ENCODE results near the gene ADAMTS4. TPM values are rescaled to one million over a fixed set of nuclear protein-coding genes. Genes with fewer than 3 reads are reported as not detected.

The ADAMTS4 gene
- total and polyA plus RNA-seq, 2 donors (not counting 3 experiments of a cell fraction or from before 2014, with no cell fraction given): 2.5 to 13.6 TPM

GRCh38 chr1:161153176-161153575, 45.7 kb downstream of the ADAMTS4 start:
- POLR2A ChIA-PET: interaction anchor here (1.0 kb wide), 1 partner anchor 20 kb away, joined by 11 read pairs; the partner anchor contains the start of gene DEDD
- H3K9ac ChIP-seq (replicated peaks; ENCODE audit: extremely low read depth, insufficient read depth, low read length): no peak overlapping the region
- no TSS peak for BruUV-seq (replicated peaks)
- dilution Hi-C loops (cut with MboI; ENCODE audit: extremely low pct_ligation_motif_present, low sequenced_read_pairs) (no loop called here), intact Hi-C loops (cut with micrococcal nuclease) (loop anchor here (1.0 kb wide), 1 partner anchor 34 kb away; no protein-coding TSS in a partner anchor)
- H3K4me2 ChIP-seq (ENCODE audit: insufficient read depth, low read length): peak overlapping the region; percentile 52
- no peaks in the 10 kb centered on the region for H3K9me3 ChIP-seq (replicated peaks; ENCODE audit: control insufficient read depth, insufficient read depth, low read length)
- peak overlapping the region in 2 of 3 experiments; percentile 52 to 77 for H3K4me3 ChIP-seq (replicated peaks in 1 of 3; ENCODE audit: insufficient read depth in 1 of 3, low read depth in 1 of 3, low read length in 3 of 3)
- no peak overlapping the region for H3K27ac ChIP-seq (ENCODE audit: insufficient read depth, low read depth, low read length)
- H3K9me1 ChIP-seq (replicated peaks; ENCODE audit: control insufficient read depth, extremely low read depth, insufficient read depth, low read length): no peaks in the 10 kb centered on the region
- CTCF ChIA-PET: interaction anchor here (0.7 to 2.7 kb wide), 6 partner anchors 11 to 132 kb away, joined by 3 to 14 read pairs (median 4); partner anchors contain the start of genes DEDD, F11R and PPOX
- no peak for DNase-seq (ENCODE audit: low read depth, low spot score)
- TF ChIP-seq POLR2AphosphoS5 (IDR thresholded peaks at IDR 0.05; ENCODE audit: insufficient read depth, low read depth, low read length) (no peak), MYC (IDR thresholded peaks at IDR 0.05; ENCODE audit: low read depth, low read length) (no peak), GATA2 (IDR thresholded peaks at IDR 0.05; ENCODE audit: insufficient read depth, insufficient read length, low read depth, low read length) (no peak), EZH2 (IDR thresholded peaks at IDR 0.05; ENCODE audit: borderline replicate concordance, low read depth, low read length, severe bottlenecking) (no peak), FOS (IDR thresholded peaks at IDR 0.05; ENCODE audit: borderline replicate concordance, insufficient read depth, low read length) (no peak), MAX (IDR thresholded peaks at IDR 0.05; ENCODE audit: insufficient read depth, insufficient read length) (no peak), CTCF (IDR thresholded peaks at IDR 0.05; ENCODE audit: extremely low read depth in 1 of 2, insufficient read depth in 1 of 2, low read depth in 1 of 2, low read length in 2 of 2) (no peak), JUN (IDR thresholded peaks at IDR 0.05; ENCODE audit: borderline replicate concordance, insufficient read depth, insufficient read length, low read depth) (no peak), POLR2A (IDR thresholded peaks at IDR 0.05; ENCODE audit: low read depth, low read length) (no peak)
- H3K27me3 ChIP-seq (ENCODE audit: control insufficient read depth in 2 of 2, insufficient read depth in 2 of 2, low read length in 2 of 2): no peaks in the 10 kb centered on the region
- no peaks in the 10 kb centered on the region for H3K4me1 ChIP-seq (ENCODE audit: control insufficient read depth, extremely low read depth, insufficient read depth, low read length)
- peaks cover 2 to 5% of the 10 kb centered on the region in 2 experiments for H3K36me3 ChIP-seq (ENCODE audit: control insufficient read depth in 2 of 2, extremely low read depth in 1 of 2, insufficient read depth in 2 of 2, low read length in 2 of 2)
- H2AFZ ChIP-seq (ENCODE audit: low read depth, low read length): peak overlapping the region; percentile 31
- no peaks in the 10 kb centered on the region for H3K79me2 ChIP-seq (ENCODE audit: control insufficient read depth, insufficient read depth, low read length)
- H4K20me1 ChIP-seq (replicated peaks; ENCODE audit: control insufficient read depth, extremely low read depth, insufficient read depth, low read length): no peaks in the 10 kb centered on the region
- no peak for FAIRE-seq

All from endothelial cell of umbilical vein (primary cell).